WERI-Rb-1 (cell line): ENCODE measurements around the gene CMIP.

Experiments used
- DNase-seq: peaks from one replicate; pipeline ENCODE4 v3.0.0-alpha.2; 2020
- H3K27ac ChIP-seq: fragments of 250-450 bp; sonication (Bioruptor Pico); 2 replicates; pipeline ENCODE4 v1.5.1; 2020; ENCODE audit warnings: mild to moderate bottlenecking, moderate library complexity
- H3K27me3 ChIP-seq: fragments of 250-450 bp; sonication (Bioruptor Pico); 2 replicates; pipeline ENCODE4 v1.5.1; 2021; ENCODE audit warnings: mild to moderate bottlenecking, low read depth, moderate library complexity; ENCODE audit not compliant: insufficient read depth, severe bottlenecking
- H3K36me3 ChIP-seq: fragments of 250-450 bp; sonication (Bioruptor Pico); 2 replicates; pipeline ENCODE4 v1.5.1; 2020; ENCODE audit warnings: mild to moderate bottlenecking, moderate library complexity
- H3K4me3 ChIP-seq: 2 replicates; pipeline ENCODE4 v1.5.1; 2011; ENCODE audit warnings: low read depth, mild to moderate bottlenecking, control low read depth, low read length
- H3K9me3 ChIP-seq: fragments of 250-450 bp; sonication (Bioruptor Pico); 2 replicates; pipeline ENCODE4 v1.5.1; 2021; ENCODE audit warnings: mild to moderate bottlenecking, moderate library complexity; ENCODE audit not compliant: severe bottlenecking
- TF ChIP-seq, protein P1 (sequence below): IDR thresholded peaks from 2 replicates; pipeline ENCODE4 v1.5.1; 2011; ENCODE audit warnings: low read depth, mild to moderate bottlenecking, control low read depth, inconsistent platforms, low read length

Gene CMIP

DNA sequence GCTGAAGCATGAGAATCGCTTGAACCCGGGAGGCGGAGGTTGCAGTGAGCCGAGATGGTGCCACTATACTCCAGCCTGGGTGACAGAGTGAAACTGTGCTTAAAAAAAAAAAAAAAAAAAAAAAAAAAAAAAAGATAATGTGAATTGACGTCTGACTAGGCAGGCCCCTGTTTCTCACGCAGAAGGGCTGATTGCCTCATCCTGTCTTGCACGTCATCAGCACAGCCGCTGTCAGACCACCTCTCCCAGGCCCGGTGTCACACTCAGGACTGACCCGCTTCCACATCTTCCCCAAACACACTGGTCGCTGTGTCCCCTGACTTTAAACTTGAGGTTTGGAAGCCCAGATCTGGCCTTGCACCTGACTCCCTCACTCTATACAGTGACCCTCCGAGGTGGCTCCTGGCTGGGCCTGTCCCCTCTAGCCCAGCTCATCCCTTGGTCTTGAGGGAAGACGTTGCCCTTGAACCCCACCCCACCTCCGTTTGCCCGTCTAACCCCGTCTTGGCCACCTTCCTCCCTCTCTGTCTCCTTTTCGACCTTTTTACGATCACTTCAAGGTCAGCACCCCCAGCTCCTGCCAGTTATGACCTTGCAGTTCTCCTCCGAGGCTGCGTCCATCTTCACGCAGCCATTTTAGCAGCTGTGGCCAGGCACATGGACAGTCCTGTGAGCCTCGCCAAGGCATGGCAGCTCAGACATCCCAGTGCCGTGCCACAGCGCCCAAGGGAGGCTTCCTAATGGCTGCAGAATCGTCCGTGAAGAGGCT, 184.6 kb downstream of the CMIP start:
- Histone ChIP-seq H3K36me3 (no peaks in the 10 kb centered on the region), H3K4me3 (no peak overlapping the region), H3K27ac (peak overlapping the region; percentile 75), H3K9me3 (no peaks in the 10 kb centered on the region), H3K27me3 (no peaks in the 10 kb centered on the region)
- TF ChIP-seq, protein P1, sequence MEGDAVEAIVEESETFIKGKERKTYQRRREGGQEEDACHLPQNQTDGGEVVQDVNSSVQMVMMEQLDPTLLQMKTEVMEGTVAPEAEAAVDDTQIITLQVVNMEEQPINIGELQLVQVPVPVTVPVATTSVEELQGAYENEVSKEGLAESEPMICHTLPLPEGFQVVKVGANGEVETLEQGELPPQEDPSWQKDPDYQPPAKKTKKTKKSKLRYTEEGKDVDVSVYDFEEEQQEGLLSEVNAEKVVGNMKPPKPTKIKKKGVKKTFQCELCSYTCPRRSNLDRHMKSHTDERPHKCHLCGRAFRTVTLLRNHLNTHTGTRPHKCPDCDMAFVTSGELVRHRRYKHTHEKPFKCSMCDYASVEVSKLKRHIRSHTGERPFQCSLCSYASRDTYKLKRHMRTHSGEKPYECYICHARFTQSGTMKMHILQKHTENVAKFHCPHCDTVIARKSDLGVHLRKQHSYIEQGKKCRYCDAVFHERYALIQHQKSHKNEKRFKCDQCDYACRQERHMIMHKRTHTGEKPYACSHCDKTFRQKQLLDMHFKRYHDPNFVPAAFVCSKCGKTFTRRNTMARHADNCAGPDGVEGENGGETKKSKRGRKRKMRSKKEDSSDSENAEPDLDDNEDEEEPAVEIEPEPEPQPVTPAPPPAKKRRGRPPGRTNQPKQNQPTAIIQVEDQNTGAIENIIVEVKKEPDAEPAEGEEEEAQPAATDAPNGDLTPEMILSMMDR: no peak
- no peak for DNase-seq

DNA sequence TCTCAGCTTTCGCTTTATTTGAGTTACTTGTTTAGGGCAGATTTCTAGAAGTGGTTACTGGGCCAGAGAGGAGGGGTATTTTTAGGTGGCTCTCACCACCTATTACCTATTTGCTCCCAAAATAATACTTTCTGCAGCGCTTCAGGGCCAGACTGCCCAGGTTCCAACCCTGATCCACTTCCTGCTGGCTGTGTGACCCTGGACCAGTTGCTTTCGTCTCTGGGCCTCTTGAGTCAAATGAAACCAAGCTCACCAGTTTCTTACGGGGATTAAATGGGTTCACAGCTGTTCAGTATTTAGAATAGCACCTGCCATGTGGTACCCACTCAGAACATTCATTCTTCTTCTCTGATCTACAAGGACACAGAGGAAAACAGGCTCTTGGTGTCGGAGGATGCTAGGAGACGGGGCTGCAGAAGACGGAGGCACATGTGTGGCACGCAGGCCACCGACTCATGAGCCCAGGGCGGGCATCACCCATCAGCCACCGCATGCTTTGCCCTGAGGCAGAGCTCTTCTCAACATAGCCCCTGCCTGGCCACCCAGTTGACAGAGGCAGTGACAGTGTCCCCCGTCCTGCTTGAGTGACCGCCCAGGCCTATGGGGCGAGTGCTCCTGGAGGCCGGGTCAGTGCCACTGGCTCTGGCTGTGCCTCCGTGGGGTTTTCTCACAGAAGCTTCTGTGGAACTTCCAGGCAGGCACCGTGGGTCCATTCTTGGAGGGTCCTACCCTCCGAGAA, 185.5 kb downstream of the CMIP start:
- Histone ChIP-seq H3K36me3 (no peaks in the 10 kb centered on the region), H3K9me3 (no peaks in the 10 kb centered on the region), H3K4me3 (no peak overlapping the region), H3K27me3 (no peaks in the 10 kb centered on the region), H3K27ac (peak overlapping the region; percentile 75)
- TF ChIP-seq, protein P1: no peak
- no peak for DNase-seq

DNA sequence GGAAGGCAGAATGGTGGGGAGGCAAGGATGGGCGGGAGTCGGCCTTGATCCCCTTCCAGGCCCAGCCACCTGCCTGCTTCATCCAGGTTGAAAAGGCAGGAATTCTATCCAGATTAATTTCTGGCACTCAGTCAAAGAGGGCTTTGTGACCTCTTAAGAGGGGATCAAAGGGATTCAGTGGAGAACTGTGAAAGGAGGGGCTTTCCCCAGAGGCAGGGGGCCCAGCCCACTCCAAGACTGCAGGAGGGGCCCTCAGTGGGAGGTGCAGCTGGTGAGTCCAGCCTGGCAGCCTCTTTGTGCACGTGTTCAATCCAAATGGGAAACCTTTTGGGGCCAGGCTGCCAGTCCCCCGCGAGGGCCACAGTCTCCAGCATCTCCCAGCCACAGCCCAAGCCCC, 186.0 kb downstream of the CMIP start:
- TF ChIP-seq, protein P1: no peak
- no peaks in the 10 kb centered on the region for H3K9me3 ChIP-seq
- H3K27me3 ChIP-seq: no peaks in the 10 kb centered on the region
- H3K36me3 ChIP-seq: no peaks in the 10 kb centered on the region
- no peak overlapping the region for H3K4me3 ChIP-seq
- peak; percentile 73 for DNase-seq
- peak overlapping the region; percentile 75 for H3K27ac ChIP-seq

DNA sequence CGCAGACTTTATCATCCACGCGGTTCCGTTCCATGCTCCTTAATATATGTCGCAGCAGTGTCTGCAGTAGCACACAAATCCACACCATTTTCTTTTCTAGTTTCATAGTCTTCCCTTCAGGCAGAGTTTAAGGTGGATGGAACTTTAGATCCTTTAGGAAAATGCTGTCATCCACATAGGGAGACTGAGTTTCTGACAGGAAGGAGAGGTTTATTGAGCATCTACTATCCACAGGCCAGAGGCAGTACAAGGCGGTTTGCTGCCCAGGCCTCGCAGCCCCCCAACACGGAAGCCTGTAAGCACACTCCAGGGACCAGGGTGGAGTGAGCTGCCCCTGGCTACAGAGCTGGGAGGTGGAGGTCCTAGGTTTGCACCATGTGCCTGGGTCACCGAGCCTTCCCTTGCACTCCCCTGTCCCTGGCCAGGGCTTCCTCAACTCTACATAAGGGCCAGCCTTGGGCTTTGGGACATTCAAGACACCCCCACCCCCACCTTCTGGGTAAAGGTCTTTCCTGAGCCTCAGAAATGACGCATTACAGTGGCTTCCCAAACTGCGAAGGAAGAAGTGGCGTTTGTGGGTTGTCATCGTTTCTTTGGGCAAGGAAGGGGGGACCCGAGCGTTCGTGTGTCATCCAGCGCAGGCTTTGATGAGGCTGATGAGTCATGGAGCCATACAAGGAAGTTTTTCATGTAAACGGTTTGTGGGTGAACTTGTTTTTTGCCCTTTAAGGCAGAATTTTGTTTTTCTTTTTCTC, 188.0 kb downstream of the CMIP start:
- TF ChIP-seq, protein P1: no peak
- no peak overlapping the region for H3K27ac ChIP-seq
- DNase-seq: no peak
- H3K9me3 ChIP-seq: no peaks in the 10 kb centered on the region
- H3K27me3 ChIP-seq: no peaks in the 10 kb centered on the region
- H3K4me3 ChIP-seq: no peak overlapping the region
- H3K36me3 ChIP-seq: no peaks in the 10 kb centered on the region

DNA sequence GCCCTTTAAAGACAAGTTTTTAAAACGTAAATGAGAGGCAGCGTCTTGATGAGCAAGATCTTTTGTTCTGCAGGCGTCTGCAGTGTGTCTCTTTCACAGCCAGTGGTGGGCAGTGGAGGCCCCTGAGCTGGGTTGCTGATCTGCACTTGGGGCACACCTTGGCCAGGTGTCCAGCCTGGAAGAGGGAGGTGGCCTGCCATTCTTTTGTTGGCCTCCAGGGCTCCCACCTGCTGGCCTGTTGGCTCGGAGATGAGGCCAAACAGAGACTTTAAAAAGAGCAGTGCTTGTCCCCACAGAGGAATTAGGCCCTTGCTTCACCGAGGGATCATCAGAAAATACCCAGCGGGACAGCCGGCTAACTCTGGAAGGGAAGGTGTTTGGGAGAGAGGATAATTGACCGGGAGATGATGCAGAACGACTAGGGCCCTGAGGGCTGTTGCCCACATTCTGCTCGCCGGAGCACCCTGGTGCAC, 188.6 kb downstream of the CMIP start:
- TF ChIP-seq, protein P1: peak; percentile 31
- H3K27ac ChIP-seq: no peak overlapping the region
- H3K27me3 ChIP-seq: no peaks in the 10 kb centered on the region
- no peak overlapping the region for H3K4me3 ChIP-seq
- peak; percentile 18 for DNase-seq
- no peaks in the 10 kb centered on the region for H3K9me3 ChIP-seq
- no peaks in the 10 kb centered on the region for H3K36me3 ChIP-seq
